T-helper 1 cell treated with Interleukin-12 subunit alpha and Interleukin-12 subunit beta and Interleukin-4 antibody, amounts not matched to agents 30 ng/mL and 1 ng/mL, for 36 hours (primary cell): ENCODE results near the gene STAG3. TPM values are rescaled to one million over a fixed set of nuclear protein-coding genes. Genes with fewer than 3 reads are reported as not detected.
"Not testable (repeated sequence)": the region's sequence is repeated elsewhere in the genome, so short reads cannot be mapped to it uniquely, and the experiment has no call there.

Experiments used
- intact Hi-C: fragments of 100-400 bp; cut with micrococcal nuclease; formaldehyde crosslinking; loops from one replicate; pipeline ENCODE4 v1.15.1; 2024
- total RNA-seq: library from RNA; stranded (reverse); gene quantifications from 2 replicates; pipeline ENCODE4 v1.2.3, GENCODE V29; 2022

STAG3 gene
- total RNA-seq, 1 donor from 2014 or later = 33.0 TPM

DNA sequence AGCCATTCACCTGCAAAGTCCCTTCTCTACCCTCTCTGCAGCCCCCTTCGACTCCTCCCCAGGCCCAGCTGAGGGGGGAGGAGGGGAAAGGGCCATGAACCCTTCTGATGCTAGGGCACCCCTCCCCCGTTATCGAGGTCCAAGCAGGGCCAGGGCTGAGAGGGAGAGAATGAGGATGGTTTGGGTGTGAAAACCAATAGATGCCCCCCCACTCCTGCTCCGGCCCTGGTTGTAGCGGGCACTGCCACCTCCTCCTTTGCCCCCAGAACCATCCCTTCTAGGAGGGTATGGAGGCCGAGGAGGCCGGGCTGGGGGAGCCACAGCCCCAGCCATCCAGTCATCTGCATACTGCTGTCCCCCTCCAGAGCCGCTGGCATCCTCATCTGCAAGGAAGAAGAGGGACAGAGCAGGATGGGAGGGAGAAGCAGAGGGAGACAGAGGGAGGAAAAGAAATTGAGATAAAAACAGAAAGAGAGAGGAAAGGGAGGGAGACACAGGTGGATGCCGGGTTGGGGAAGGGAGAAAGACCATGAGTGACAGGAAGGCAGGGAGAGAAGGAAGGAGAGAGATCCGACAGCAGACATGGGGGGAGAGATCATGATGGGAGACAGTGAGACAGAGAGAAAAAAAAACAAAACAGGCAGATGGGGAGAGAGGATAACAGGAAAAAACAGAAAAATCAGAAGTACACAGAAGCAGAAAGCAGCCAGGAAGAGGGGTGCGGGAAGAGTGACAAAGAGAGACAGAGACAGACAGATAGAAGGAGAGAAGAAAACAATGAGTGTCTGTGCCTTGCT is 7.4 kb upstream of the STAG3 start:
- intact Hi-C loops = no loop called here

DNA sequence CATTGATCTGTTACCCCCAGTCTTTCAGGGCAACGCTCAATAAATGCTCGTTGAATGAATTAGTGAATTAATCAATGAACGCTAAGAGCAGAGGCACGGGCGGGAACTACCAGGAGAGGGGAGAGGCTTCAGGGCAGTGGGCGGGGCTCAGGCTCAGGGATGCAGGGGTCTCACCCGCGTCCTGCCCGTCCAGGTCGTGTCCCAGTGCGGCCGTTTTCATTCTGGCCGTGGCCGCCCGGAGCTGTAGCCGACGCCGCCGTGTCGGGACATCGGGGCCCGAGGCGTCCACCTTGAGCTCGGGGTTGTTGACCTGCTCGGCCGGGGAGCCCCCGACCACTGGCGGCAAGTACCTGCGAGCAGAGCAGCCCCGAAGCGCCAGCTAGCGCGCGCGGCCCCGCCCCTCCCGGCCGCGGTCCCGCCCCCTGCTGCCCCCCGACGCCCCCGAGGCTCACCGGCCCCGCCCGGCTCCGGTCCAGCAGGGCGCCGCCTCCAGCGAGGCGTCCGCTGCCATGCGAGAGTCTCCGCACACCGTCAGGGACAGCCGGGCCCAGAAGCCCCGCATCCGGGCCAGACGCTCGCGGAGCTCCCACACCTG is 6.5 kb upstream of the STAG3 start:
- intact Hi-C loops = no loop called here

DNA sequence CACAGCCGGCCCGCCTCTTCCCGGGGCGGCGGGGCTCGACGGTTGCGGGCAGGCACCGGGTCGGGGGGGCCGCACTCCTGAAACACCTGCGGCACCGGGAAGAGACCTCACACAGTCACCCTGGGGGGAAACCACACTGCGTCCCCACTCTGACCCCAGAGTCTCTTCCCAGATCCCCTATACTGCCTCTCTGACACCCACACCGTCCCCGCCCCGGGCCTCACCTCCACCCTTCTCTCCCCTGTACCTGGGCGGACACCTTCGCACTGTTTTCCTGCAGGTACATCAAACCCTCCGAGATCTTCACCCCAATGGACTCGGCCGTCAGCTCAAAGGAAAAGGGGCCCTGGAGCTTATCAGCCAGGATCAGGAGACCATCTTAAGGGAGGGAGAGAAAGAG is 5.9 kb upstream of the STAG3 start:
- intact Hi-C loops = no loop called here

DNA sequence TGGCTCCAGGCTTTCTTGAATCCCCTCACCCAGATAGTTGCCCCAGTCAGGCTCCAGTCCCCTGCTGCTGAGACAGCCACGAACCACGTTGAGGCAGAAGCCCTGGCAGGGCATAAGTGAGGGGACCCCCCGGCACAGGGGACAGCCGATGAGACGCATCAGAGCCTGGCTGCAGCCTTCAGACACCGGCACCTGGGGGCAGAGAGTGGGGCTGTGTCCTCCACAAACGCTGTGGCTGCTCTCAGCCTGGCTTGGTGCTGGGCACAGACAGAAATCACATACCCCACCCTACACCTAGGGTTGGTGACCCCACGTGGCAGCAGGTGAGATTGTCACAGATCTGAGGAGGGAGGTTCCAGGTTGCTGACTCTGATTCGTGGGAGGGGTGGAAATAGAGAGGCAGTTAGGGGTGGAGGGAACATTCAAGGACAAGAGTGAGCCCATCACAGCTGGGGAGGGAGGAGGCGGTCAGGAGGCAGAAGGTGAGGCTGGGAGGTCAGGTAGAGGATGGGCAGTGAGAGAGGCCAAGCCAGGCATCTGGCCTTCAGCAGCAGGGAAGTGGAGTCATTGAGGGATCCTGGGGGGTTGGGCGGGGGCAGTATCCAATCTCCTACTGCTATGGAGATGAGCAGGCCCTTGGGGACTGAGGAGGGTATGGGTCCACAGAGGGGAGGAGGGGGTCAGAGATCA is 3.8 kb upstream of the STAG3 start:
- intact Hi-C loops = no loop called here

DNA sequence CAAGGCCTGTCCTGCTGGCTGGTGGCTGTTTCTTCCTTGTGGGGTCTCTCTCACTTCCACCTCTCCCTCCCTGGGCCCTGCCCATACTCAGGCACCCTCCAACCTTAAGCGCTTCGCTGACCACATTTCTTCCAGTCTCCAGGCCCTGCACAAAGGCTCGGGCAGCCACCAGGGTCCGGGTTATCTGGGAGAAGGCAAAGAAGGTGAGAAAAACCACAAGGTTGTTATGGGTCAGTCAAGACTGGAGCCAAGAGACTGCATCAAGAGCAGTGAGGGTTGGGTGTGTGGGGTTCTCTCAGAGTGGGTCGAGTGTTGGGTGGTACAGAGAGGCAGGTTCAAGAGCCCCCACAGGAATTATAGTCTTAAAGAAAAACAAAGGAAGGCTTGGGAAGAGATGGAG is 3.1 kb upstream of the STAG3 start:
- intact Hi-C loops = no loop called here

DNA sequence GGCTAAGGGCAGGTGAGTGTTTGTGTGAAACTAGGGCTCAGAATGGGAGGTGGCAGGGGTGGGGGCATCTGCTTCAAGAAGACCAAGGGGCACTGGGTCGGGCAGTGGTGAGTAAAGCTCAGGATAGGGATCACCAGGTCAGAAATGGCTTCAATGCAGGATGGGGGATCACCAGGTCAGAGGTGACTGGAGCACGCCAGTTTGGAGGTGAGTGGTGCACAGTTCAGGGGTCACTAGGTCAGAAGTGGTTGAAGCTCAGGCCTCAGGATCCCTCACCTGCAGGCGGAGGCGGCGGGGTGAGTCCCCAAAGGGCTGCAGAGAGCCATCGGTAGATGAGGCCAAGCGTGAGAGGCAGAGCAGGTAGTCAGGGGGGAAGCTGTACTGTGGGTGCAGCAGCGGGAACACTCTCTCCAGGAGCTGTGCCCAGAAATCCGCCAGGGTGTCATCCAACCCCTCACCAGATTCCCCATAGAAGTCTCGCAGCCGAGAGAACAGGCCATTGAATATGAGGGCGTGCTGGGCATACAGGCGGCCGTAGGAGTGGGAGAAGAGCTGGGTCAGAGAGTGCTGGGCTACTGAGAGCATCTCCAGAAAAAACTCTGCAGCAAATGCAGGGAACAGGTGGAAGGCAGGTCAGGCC is 2.3 kb upstream of the STAG3 start:
- intact Hi-C loops = no loop called here

DNA sequence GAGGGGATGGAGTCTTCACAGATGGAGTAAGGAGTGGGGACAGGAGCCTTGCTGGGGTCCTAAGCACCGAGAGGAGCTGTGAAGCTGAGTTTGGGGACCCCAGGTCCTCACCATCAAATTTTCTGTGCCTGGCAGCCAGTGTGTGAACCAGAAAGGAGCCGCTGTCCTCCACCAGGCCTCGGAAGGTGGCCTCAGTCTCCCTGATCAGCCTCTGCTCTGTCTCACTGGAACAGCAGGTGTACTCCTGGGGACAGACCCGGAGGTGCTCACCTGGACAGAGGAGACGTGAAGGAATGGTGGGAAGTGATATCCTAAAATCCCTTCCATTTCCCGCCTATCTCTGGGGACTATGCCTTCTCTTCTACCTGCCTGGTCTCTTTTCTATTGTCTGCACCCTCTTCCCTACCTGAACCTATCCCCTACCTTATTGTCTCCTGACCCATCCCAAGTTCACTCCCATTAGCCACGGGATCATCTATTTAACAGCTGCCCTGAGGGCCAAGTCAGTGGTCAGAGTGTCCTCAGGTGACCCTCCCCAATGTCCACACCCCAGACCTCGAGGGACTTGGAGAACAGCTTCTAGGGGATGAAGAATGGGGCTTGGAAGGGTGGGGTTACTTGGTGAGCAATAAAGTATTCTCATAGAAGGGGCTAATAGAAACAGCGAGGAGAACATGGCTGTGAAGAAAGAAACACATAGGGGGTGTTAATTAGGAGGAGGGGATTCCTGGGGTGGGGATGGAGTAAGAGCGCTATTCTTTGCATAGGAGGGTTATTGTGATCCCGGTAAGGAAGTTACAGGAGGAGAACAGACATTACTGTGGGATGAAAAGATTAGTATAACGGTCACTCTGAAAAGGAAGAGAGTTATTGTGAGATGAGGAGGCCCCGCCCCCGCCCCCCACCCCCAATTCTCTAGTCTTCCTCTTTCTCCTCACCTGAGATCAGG is 1.3 kb upstream of the STAG3 start:
- intact Hi-C loops = loop anchor here (1.0 kb wide), 5 partner anchors 8 to 45 kb away; partner anchors contain the start of genes GAL3ST4, LAMTOR4 and TRAPPC14

DNA sequence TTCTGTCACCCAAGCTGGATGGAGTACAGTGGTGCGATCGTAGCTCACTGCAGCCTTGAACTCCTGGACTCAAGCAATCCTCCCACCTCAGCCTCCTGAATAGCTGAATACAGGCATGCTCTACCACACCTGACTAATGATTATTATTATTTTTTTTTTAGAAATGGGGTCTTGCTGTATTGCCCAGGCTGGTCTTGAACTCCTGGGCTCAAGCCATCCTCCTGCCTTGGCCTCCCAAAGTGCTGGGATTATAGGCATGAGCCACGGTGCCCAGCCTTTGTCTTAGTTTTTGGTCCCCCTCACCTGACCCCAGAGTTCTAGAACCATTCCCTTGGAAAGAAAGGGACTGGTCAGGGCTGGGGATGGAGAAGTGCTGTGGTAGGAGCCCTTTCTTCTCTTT is 2.4 kb downstream of the STAG3 start:
- intact Hi-C loops = not testable (repeated sequence)

DNA sequence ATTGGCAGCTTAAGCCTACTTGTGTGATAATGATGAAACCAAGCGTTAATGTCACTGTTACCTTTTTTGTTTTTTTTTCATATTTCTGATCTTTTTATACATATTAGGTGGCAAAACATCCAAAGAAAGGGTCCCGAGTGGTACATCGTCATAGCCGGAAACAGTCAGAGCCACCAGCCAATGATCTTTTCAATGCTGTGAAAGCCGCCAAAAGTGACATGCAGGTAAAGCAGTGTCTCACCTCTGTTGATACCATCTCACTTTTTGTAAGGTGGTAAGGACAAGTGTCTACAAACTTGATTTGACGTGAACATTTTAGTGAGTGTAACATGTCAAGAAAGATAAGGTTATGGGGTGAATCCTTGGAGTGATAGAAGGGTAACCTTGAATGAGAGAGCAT is 4.9 kb downstream of the STAG3 start:
- intact Hi-C loops = not testable (repeated sequence)

DNA sequence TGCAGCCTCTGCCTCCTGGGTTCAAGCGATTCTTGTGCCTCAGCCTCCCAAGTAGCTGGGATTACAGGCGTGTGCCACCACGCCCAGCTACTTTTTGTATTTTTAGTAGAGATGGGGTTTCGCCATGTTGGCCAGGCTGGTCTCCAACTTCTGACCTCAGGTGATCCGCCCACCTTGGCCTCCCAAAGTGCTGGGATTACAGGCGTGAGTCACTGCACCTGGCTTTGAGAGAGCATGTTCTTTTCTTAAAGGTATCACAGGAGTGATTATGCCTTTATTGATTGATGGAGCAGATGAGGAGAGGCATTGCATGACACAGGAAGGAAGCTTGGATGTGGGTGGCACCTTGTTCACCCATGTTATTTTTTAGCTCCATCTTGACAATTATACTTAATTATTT is 5.4 kb downstream of the STAG3 start:
- intact Hi-C loops = not testable (repeated sequence)

DNA sequence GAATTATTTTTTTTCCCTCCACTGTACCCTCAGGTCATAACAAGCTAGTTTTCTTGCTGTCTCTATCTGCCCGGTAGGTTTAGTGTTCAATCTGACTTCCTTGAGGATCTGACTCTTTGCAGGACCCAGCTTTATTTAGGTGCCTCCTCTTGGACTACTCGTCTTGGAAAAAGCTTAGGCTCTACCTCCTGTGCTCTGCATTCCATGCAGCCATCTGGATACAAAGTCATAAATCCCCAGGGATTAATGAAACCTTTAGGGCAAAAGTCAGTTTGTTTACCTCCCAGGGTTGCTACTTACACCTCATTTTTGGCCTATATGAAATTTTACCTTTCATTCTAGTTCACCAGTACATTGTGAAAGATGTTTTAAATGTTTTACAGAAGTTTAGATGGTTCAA is 8.0 kb downstream of the STAG3 start:
- intact Hi-C loops = no loop called here

DNA sequence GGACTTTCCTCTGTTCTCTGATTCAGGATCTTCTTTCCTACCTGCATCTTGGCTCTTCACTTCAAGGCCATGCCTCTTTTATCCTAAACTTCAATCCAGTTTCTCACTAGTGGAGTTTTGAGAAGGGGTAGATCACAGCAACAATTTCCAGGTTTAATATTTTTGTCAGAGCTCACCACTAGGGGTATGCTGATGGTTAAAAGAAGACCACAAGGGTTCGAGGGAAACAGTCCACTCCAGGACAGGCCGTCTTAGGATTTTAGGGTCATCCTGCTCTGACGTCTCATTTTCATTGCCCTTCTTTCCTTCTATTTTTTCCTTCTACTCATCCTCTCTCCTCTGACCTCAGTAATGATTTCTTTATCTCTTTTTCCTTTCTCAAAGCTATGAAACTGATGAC is 11.3 kb downstream of the STAG3 start:
- intact Hi-C loops = no loop called here

DNA sequence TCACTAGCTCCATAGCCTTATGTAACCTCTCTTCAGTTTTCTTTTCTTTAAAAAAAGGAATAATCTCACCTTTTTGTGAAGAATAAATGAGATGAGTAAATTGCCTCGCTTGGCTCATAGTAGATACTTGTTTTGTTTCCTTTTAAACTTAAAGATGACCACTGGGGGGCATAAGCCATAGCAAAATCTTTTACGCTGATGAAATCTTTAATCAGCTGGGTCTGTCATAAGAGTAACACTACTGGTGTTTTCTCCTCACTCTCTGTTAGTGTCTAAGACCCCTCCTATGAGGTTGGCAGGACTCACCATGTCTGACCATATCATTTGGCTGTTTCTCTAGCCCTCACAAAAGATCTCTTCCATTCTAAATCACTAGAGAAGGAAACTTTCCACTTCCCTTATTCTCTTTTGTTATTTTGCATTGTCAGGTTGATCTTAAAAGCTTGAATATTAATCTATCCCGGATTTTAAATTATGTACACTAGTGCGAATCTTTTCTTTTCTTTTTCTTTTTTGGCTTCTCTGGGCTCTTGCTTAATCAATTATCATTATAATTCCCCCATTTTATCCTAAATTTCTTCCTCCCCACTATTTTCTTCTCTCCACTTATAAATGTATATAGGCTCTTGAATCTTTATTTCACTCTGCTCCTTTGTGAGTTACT is 12.5 kb downstream of the STAG3 start:
- intact Hi-C loops = loop anchor here (1.0 to 2.0 kb wide), 3 partner anchors 19 to 31 kb away; no protein-coding TSS in a partner anchor

DNA sequence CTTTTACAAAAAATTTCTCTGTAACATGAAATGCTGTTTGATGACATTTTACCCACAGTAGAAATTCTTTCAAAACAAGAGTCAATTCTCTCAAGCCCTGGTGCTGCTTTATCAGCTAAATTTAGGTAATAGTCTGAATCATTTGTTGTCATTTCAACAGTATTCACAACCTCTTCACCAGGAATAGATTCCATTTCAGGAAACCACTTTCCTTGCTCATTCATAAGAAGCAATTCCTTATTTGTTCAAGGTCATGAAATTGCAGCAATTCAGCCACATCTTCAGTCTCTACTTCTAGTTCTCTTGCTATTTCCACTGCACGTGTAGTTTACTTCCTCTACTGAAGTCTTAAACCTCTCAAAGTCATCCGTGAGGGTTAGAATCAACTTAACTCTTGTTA is 14.1 kb downstream of the STAG3 start:
- intact Hi-C loops = loop anchor here (2.0 kb wide), 1 partner anchor 17 kb away; no protein-coding TSS in a partner anchor

DNA sequence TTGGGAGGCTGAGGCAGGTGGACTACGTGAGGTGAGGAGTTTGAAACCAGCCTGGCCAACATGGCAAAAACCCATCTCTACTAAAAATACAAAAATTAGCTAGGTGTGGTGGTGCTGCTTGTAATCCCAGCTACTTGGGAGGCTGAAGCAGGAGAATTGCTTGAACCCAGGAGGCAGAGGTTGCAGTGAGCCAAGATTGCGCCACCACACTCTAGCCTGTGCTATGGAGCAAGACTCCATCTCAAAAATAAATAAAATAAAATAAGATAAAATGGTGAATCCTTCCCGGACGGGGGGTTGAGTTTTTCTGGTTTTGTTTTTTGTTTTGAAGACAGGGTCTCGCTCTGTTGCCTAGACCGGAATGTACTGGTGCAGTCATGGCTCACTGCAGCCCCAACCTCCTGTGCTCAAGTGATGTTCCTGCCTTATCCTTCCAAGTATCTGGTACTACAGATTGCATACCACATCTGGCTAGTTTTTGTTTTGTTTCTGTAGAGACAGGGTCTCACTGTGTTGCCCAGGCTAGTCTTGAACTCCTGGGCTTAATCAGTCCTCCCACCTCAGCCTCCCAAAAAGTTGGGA is 14.7 kb downstream of the STAG3 start:
- intact Hi-C loops = not testable (repeated sequence)

DNA sequence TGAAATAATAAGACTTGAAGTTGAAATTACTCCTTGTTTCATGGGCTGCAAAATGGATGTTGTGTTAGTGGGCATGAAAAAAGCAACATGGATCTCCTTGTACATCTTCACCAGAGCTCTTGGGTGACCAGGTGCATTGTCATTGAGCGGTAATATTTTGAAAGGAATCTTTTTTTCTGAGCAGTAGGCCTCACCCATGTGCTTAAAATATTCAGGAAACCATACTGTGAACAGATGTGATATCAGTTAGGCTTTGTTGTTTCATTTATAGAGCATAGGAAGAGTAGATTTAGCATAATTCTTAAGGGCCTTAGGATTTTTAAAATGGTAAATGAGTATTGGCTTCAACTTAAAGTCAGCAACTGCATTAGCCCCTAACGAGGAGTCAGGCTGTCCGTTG is 15.3 kb downstream of the STAG3 start:
- intact Hi-C loops = no loop called here

DNA sequence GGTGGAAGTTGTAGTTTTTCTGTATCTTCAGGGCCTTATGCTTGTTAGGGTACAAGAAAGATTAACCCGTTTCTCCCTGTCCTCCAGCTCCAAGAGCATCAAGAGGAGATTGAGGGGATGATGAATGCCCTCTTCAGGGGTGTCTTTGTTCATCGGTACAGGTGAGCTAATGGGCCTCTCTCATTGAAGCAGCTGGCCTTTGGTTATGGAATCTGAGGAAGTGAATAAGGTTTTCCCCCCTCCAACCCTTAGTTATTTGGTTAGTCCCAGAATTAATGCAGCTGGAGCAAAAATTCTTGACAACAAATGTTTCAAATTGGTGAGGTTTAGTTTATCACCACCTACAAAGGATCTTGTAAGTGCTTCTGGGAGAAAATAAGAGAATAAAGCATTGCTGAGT is 17.5 kb downstream of the STAG3 start:
- intact Hi-C loops = no loop called here

DNA sequence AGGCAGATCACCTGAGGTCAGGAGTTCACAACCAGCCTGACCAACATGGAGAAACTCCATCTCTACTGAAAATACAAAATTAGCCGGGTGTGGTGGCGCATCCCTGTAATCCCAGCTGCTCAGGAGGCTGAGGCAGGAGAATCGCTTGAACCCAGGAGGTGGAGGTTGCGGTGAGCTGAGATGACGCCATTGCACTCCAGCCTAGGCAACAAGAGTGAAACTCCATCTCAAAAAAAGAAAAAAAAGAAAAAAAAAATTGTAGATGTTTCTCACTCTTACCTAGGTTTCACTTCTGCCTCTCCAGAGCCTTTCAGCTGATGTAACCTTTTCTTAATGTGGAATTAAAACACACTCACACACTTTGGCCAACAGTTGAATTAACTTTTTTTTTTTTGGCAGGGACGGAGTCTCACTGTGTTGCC is 18.2 kb downstream of the STAG3 start:
- intact Hi-C loops = not testable (repeated sequence)

DNA sequence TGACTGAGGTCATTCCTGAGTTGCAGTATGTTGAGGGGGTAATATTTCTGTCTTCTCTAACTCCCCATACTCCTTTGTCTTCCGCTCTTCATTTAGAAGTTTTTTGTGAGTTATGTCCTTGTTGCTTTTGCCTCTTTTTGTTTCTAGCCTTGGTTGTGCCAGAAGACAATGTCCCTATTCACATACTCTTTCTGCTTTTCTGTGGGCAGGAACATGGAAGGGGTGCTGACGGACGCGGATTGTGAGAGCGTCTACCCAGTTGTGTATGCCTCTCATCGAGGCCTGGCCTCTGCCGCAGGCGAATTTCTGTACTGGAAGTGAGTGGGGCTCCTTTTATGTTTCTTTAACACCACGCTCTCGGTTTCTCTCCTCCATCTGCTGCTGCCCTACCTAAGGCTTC is 20.5 kb downstream of the STAG3 start:
- intact Hi-C loops = no loop called here

DNA sequence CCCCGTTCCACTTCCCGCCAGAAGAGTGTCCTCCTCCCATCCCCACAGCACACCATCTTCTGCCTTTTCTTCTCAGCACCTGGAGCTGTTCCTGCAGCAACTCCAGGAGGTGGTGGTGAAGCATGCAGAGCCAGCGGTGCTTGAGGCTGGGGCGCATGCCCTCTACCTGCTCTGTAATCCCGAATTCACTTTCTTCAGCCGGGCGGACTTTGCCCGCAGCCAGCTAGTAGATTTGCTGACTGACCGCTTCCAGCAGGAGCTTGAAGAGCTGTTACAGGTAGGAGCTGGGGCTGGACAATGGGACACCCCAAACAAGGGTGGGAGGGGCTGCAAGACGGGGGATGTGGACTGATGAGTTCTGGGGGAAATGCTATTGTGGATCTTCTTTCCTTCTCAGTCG is 23.0 kb downstream of the STAG3 start:
- intact Hi-C loops = no loop called here
